GM18868 (cell line): ENCODE measurements around the gene ATG7.
A peak's percentile ranks its signal among the peaks of the same experiment; 100 is the strongest.
"Not testable (repeated sequence)": the region's sequence is repeated elsewhere in the genome, so short reads cannot be mapped to it uniquely, and the experiment has no call there.

Experiments used
- ATAC-seq: cut with Tn5 transposase; IDR thresholded peaks from one replicate; pipeline ENCODE4 v1.9.1; 2021; ENCODE audit warnings: mild to moderate bottlenecking, moderate library complexity; ENCODE audit not compliant: unreplicated experiment

Gene ATG7

DNA sequence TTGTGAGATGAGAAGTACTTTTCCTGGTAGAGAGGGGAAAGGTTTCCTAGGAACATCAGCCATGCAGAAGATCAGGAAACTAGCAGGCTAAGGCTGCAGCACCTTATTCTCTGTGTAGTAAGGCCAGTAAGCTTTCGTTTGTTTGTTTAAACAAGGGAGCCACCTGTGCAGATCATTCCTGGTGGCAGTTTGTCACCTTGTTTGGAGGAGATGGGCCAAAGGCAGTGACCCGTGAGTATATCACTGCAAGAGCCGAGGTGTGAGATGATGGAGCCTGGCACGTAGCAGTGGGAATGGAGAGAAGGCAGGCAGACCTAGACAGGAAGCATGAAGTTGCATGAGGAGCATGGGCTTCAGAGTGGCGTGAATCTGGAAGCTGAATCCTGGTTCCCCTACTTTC, 19.6 kb downstream of the ATG7 start:
- no peak for ATAC-seq

DNA sequence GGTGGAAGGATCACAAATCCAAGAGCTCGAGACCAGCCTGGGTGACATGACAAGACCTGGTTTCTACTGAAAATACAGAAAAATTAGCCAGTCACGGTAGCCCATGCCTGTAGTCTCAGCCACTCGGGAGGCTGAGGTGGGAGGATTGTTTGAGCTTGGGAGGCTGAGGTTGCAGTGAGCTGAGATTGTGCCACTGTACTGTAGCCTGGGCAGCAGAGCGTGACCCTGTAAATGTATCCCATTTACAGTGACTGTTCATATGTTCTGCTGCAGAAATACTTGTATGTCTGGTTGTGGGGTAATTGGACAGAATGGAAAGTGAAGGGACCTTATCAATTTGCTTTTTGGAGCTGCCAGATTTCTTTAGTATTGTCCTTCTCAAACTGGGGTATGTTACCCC, 24.9 kb downstream of the ATG7 start:
- no peak for ATAC-seq

DNA sequence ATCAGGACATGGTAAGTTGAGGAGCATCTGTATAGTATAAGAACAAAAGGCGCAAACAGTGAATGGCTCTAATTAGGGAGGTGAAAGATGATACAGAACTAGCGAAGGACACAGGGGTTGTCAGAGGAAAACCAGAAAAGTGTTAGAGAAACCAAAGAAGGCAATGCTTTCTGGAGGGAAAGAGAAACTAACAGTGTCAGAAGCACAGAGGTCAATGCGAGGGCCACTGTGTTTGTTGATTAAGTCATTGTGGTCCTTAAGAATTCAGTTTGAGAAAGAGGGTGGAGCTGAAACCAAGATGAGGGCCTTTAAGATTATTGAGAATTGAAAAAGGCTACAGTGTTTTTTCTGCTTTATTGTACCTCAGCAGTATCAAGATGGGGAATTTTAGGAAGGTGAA, 28.8 kb downstream of the ATG7 start:
- peak; percentile 66 for ATAC-seq

DNA sequence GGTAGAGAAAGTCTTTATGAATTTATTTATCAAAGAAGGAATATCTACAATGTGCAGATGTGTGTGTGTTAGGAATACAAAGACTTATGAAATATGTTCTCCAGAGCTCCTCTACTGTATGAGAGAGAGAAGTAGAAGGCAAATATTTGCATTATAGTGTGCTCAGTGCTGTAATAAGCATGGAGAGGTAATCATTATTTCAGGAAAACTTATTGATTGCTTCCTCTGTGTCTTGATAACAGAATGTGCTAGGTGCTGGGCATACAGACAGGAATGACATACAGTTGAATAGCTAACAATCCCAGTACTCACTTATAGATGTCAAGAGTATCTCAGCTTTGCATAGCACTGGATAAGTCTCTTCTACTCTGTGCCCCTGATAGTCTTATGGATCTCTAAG, 30.2 kb downstream of the ATG7 start:
- no peak for ATAC-seq

DNA sequence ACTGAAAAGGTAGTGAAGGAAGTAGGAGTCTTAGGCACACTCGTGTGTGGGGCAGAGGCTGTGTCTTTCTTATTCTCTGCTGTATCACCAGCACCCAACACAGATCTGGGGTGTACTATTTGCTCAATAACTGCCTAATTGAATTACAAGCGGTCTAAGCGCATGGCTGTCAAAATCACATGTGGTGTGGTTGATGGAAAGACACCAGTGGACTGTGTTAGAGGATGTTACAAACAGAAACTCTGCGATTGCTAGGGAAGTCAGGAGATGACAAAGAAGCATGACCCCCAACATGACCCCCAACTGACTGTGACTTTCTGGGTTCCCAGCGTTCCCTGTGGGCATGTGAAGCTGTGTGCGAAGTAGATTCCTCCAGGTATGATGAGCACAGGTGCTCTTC, 32.0 kb downstream of the ATG7 start:
- no peak for ATAC-seq

DNA sequence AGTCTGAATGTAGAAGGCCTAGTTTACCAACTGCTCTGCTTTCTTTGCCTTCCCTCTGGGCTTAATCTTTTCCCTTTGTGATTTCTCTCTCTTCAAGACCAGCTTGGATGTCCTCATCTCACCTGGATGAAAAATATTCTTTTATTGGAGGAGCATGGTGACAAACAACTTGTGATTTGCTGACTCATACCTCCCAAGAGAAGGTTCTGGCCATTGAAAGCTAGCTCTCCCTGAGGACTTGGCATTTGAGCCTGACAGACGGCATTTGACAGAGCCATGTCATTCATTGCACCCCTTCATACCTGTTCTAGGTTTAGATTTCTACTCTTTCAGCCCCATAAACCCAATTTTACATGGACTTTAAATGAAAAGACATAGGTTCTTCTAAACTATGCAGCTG, 33.3 kb downstream of the ATG7 start:
- ATAC-seq, result no peak

DNA sequence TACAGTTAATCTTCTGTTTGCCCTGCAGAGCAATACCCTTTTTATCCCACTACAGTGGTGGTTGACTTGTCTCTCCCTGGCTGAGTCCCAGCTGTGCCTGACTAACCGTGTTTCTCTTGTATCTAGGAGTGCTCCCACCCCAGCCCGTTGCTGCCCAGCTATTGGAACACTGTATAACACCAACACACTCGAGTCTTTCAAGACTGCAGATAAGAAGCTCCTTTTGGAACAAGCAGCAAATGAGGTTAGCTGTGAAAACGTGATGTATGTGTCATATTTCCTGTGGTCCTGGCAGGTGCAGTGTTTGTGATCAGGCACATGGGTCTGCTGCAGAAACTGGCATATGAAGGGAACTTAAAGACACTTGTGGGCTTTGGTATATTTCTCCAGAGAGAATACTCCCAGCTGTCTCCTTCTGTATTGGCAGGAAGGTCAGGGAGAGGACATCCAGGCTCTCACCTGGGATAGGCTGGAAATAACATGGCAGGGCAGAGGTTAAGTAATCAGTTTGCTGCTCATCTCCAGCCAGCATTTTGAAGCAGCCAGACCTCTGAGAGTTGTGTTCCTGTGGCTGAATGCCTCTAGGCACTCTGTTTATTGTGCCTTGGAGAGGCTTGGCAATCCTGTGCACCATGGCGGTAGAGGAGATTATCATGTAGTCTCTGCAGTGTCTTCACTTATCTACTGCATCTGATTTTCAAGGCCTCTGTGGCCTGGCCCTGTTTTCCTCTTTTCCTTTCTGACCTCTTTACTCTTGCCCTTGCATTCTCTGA, 34.8 kb downstream of the ATG7 start:
- peak; percentile 64 for ATAC-seq

DNA sequence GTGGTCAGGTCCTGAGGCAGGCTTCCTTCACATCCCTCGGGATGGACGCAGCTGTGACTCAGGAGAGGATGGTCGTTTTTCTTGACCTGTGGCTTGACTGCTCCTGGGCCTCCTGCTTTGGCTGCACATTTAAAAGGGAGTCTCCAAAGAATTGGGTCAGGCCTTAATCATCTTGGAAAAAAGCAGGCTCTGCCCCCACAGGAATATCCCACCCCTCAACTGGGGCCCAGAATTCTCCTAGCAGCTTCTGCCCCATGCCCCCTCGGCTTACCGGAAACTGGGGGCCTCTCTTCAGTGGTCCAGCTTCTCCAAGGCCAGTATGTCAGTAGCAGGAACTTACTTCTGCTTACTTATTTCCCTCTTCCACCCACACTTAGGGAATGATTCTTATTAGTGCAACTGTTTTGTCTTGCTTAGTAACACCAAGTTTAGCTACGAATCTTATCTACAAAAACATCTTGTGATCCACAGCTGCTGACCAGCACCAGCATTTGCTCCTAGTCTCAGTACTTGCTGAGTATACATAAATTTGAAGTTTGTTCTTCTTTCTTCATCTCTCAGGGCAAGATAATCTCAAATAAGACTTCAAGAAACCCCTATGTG, 35.7 kb downstream of the ATG7 start:
- no peak for ATAC-seq

DNA sequence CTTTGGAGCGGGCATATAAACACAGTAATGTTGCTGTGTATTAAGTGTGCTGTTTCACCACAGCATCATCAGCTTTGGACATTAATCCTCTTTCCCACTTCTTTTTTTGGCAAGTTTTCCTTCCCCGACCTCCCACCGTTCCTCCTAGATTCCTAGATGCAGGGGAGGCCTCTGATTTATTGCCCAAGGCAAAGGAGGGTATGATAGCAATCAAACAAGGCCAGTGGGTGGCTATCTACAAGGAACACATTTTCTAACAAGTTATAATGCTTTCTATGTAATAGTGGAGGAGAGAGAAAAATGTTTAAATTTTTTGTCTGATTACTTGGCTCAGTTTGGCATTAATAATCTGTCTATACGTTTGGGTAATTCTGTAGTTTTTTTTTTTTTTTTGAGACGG, 38.1 kb downstream of the ATG7 start:
- no peak for ATAC-seq

DNA sequence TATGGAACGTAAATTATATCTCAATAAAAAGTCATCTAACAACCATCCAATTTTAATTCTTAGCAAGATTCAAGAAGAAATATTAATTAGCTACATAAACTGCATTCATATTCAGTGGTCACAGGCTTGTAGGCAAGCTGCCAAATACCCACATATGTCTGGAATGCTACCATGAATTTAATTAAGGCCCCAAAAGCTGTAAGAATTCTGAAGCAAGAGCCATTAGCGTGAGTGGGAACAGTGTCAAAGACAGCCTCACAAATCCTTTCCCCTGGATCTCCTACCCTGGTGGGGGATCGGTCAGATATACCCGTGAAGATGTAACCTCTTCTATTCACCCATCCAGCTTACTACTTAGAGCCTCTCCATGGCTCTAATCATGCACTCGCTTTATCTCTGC, 40.0 kb downstream of the ATG7 start:
- ATAC-seq, result no peak

DNA sequence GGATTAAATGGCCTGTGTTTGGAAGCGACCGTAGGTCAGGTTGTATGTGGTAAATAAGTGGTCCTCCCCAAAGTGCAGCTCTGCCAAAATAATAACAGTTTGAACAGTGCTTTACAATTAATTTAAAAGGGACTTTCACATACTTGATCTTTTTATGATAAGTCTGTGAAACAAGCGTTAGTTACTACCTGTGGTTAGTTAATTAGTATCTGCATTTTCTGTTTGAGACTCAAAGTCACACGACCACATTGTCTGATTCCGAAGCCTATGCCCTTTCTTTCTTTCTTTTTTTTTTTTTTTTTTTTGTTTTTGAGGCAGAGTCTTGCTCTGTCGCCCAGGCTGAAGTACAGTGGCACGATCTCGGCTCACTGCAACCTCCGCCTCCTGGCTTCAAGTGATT, 45.1 kb downstream of the ATG7 start:
- ATAC-seq, result no peak

DNA sequence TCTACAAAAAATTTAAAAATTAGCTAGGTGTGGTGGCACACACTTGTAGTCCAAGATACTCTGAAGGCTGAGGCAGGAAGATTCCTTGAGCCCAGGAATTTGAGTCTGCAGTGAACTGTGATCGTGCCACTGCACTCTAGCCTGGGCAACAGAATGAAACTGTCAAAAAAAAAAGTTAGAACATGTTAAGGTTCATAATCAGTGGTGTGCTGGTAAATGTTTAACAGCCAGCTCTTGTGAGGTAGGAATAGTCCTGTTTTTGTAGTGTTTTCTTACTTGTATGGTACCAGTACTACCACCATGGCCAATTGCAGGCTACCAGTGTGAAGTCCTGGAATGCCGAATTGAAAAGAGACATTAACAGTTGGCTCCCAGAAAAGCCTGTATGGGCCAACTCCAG, 50.7 kb downstream of the ATG7 start:
- ATAC-seq, result no peak

DNA sequence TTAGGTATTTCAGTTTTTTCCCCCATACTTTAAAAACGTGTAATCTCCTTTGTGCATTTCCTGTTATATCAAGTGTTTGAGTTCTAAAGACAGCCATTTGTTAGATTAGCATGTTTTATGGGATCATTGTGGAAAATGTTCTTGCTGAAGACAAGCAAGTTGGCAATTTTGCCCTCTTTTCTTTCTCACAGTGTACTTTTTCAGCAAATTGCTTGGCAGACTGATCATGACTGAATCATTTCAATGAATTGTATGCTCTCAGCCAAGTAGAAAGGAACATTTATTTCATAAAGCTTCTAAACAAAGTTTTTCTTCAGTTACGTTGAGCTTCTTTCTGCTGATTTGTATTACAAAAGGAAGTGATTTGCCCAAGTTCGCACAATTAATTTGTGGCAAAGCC, 51.6 kb downstream of the ATG7 start:
- no peak for ATAC-seq

DNA sequence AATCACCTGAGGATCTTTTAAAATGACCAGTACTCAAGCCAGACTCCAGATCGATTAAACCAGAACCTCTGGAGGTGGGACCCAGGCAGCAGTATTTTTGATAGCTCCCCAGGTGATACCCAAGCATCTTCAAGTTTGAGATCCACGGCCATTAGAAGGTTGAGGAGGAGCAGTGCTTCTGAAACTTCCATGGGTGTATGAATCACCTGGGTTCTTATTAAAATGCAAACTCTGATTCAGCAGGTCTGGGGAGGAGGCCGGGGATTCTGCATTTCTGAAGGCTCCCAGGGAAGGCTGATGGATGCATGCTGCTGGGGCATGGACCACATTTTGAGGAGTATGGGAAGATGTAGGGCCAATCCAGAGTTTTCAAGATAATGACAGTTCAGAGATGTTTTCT, 55.4 kb downstream of the ATG7 start:
- ATAC-seq, result no peak

DNA sequence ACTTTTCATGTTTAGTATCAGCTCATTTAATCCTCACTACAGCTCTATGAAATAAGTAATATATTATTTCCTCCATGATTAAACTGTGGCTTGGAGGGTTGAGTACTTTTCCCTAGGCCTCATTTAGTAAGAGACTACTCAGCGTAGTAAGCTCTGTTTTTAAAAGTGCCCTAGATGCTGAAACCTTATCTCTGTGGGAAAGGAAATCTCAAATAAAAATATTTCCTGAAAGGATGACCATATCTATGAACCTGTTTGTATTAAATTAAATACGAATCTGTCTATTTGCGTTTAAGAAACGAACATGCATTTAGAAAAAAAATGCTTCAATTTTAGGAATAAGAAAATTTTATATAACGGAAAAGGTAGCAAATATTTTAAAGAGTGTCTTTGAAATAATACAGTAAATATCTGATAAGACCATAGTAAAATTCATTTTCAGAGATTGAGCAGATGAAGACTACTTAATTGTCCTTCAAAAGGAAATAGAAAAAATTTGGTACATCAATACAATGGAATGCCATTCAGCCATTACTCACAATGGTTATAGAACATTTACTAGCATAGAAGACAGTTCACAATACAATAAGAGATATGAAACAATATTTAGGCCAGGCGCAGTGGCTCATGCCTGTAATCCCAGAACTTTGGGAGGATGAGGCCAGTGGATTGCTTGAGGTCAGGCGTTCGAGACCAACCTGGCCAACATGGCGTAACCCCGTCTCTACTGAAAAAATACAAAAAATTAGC, 56.2 kb downstream of the ATG7 start:
- ATAC-seq, result no peak

DNA sequence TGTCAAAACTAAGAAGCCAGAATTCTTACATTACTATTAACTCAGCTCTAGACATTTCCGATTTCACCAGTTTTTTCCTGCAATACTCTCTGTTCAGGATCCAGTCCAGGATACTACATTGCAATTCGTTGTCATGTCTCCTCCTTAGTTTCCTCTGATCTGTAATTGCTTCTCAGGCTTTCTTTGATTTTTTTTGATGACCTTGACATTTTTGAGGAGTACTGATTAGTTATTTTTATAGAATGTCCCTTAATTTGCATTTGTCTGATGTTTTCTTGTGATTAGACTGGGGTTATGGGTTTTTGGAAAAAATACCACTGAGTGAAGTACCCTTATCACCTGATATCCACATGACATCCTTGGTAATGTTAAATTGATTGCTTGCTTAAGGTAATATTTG, 57.6 kb downstream of the ATG7 start:
- ATAC-seq, result no peak

DNA sequence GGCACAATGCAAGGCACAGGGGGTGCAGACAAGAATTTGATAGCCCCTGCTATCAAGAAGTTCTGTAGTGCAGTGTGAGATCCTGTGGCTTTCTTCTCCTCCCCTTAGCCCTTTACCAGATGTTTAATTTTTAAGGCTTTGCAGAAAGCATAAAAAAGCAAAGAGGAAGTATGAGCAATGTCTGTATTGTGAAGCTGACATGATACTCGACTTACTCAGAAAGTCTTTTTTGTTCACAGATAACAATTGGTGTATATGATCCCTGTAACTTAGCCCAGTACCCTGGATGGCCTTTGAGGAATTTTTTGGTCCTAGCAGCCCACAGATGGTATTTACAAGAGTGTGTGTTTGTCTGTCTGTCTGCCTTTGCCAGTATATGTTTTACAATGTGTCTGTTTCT, 58.9 kb downstream of the ATG7 start:
- ATAC-seq, result no peak

DNA sequence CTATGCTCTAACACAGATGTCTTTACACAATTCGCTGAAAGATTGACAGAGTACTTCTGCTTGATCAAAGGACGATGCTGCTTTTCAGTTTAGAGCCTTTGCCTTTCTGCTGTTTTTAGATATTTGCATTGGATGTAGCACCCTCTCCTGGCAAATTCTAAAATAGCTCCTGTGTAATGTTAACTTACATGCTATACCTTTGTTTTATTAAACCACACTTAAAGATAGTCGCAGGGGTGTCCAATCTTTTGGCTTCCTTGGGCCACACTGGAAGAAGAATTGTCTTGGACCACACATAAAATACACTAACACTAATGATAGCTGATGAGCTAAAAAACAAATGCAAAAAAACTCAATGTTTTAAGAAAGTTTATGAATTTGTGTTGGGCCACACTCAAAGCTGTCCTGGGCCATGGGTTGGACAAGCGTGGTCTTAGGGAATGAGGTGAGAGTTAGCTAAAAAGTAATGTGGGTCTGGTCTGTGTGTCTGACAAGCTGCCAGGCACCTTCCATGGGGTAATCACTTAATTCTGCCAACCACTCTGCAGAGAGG, 62.9 kb downstream of the ATG7 start:
- peak; percentile 60 for ATAC-seq

DNA sequence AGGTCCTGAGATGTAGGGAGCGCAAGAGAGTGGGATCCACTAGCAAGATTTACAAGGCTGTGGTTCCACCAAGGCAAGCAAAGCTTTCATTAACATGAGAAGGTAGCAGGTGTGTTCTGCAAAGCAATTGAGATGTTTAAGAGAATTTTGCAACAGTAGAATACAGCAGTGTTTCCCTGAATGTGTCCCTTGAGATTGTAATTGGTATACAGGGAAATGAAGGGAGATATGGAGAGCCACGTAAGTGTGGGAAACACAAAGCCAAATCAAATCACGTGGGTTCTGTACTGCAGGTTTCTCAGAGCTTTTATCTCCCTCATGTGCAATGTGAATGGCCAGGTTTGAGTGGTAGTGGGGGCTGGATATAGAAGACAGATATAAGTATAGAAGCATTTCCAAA, 67.3 kb downstream of the ATG7 start:
- ATAC-seq, result no peak

DNA sequence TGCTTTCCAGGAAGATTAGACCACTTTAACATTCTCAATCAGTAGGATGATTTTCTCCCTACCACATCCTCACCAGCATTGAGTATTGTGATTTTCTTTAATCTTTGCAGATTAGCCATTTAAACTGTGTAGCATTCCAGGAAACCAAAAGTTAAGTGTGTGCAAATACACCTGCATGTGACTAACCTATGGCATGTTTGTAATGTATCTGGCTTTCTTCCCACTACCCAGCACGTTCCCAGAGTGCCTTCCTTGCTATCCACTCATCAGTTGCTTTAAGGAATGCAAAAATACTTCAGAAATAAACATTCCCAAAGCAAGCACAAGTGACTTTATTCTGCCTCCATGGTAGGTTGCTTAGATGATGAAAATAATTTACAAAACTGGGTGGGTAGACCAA, 74.2 kb downstream of the ATG7 start:
- ATAC-seq, result no peak

DNA sequence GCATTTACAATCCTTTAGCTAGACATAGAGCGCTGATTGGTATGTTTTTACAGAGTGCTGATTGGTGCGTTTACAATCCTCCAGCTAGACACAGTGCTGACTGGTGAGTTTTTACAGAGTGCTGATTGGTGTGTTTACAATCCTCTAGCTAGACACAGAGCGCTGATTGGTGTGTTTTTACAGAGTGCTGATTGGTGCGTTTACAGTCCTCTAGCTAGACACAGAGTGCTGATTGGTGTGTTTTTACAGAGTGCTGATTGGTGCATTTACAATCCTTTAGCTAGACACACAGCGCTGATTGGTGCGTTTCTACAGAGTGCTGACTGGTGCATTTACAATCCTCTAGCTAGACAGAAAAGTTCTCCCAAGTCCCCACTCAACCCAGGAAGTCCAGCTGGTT, 76.7 kb downstream of the ATG7 start:
- ATAC-seq, result not testable (repeated sequence)

DNA sequence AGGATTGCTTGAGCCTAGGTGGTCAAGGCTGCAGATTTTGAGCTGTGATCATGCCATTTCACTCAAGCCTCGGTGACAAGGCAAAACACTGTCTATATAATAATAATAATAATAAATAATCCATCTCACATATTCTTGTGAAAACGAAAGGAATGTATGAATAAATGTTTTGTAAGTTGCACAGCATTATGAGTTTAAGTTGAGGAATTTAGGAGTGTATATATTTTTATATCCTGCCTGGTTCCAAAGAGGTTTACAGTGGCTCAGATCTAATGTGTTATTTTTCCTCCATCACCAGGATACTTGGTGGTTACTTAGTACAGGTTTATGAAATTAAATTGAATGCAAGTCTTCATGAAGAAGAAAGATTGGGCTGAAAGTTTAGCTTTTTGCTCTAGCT, 77.2 kb downstream of the ATG7 start:
- no peak for ATAC-seq
